Mammary epithelial cell (primary cell): ENCODE measurements around the gene TRIB2.

Source experiments
- EZH2 ChIP-seq: IDR thresholded peaks from 2 replicates; pipeline ENCODE4 v1.6.1; 2012; ENCODE audit warnings: low read length, inconsistent platforms, borderline replicate concordance
- TF ChIP-seq, protein P1 (sequence below), 2 donors: IDR thresholded peaks in 1 of 2; conservative IDR thresholded peaks in 1 of 2; 2 replicates each; pipeline ENCODE4 v1.5.1; 2011 to 2012; ENCODE audit warnings: inconsistent platforms in 2 of 2, low read length in 2 of 2, mild to moderate bottlenecking in 2 of 2, control low read depth in 1 of 2, low read depth in 1 of 2; ENCODE audit not compliant: insufficient read depth in 1 of 2; ENCODE audit errors: extremely low read depth in 1 of 2

DNA sequence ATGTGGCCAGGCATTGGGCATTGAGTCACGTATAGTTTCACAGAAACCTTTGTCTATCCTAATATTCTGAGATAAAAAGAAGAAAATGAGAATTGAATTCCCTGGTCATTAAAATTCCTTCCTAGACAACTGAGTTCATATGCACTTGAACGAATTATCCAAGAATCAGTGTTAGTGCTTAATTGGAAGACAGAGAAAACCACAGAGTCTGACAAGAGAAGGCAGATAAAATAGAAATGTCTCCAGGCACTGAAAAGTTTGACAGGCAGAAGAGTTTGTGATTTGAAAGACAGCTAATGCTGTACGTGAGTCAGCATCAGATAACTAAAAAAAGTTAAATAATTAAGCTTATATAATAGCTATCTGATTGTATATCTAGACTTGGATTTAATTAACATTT, 47.7 kb upstream of the TRIB2 start:
- TF ChIP-seq, protein P1, sequence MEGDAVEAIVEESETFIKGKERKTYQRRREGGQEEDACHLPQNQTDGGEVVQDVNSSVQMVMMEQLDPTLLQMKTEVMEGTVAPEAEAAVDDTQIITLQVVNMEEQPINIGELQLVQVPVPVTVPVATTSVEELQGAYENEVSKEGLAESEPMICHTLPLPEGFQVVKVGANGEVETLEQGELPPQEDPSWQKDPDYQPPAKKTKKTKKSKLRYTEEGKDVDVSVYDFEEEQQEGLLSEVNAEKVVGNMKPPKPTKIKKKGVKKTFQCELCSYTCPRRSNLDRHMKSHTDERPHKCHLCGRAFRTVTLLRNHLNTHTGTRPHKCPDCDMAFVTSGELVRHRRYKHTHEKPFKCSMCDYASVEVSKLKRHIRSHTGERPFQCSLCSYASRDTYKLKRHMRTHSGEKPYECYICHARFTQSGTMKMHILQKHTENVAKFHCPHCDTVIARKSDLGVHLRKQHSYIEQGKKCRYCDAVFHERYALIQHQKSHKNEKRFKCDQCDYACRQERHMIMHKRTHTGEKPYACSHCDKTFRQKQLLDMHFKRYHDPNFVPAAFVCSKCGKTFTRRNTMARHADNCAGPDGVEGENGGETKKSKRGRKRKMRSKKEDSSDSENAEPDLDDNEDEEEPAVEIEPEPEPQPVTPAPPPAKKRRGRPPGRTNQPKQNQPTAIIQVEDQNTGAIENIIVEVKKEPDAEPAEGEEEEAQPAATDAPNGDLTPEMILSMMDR (conservative IDR thresholded peaks at IDR 0.05 in 1 of 2, IDR thresholded peaks at IDR 0.05 in 1 of 2; ENCODE audit: extremely low read depth in 1 of 2, insufficient read depth in 1 of 2, low read depth in 1 of 2, low read length in 2 of 2) = no peak
- no peak for TF ChIP-seq EZH2
